Parathyroid adenoma (tissue), 2 donors: ENCODE results near the gene ICA1.

ENCODE experiments used
- H2AFZ ChIP-seq: fragments of 300-600 bp; sonication (generic); one replicate; pipeline ENCODE4 v1.7.0; 2017; ENCODE audit warnings: antibody characterized with exemption, mild to moderate bottlenecking
- H3K27ac ChIP-seq: fragments of 300-600 bp; sonication (generic); one replicate; pipeline ENCODE4 v1.7.0; 2017
- H3K27me3 ChIP-seq: fragments of 300-600 bp; sonication (generic); one replicate; pipeline ENCODE4 v1.7.0; 2017; ENCODE audit warnings: low read length; ENCODE audit not compliant: control insufficient read depth, insufficient read depth
- H3K36me3 ChIP-seq: fragments of 300-600 bp; sonication (generic); one replicate; pipeline ENCODE4 v1.7.0; 2017; ENCODE audit warnings: low read length; ENCODE audit not compliant: control insufficient read depth, insufficient read depth
- H3K4me1 ChIP-seq: fragments of 300-600 bp; sonication (generic); one replicate; pipeline ENCODE4 v1.7.0; 2017; ENCODE audit warnings: control low read depth
- H3K4me2 ChIP-seq: fragments of 300-600 bp; sonication (generic); one replicate; pipeline ENCODE4 v1.7.0; 2017; ENCODE audit warnings: low read length
- H3K4me3 ChIP-seq: fragments of 300-600 bp; sonication (generic); one replicate; pipeline ENCODE4 v1.7.0; 2017; ENCODE audit warnings: low read depth, low read length
- H3K79me2 ChIP-seq: fragments of 300-600 bp; sonication (generic); one replicate; pipeline ENCODE4 v1.7.0; 2017; ENCODE audit warnings: control low read depth
- H3K9ac ChIP-seq: fragments of 300-600 bp; sonication (generic); one replicate; pipeline ENCODE4 v1.7.0; 2017; ENCODE audit warnings: mild to moderate bottlenecking
- H3K9me3 ChIP-seq: fragments of 300-600 bp; sonication (generic); one replicate; pipeline ENCODE4 v1.7.0; 2017; ENCODE audit warnings: low read length; ENCODE audit not compliant: control insufficient read depth
- CTCF ChIP-seq: fragments of 300-600 bp; sonication (generic); IDR thresholded peaks from one replicate; pipeline ENCODE4 v1.7.0; 2017; ENCODE audit warnings: antibody characterized with exemption, mild to moderate bottlenecking
- donor health status: primary hyperparathyroidism.

The ICA1 gene

DNA sequence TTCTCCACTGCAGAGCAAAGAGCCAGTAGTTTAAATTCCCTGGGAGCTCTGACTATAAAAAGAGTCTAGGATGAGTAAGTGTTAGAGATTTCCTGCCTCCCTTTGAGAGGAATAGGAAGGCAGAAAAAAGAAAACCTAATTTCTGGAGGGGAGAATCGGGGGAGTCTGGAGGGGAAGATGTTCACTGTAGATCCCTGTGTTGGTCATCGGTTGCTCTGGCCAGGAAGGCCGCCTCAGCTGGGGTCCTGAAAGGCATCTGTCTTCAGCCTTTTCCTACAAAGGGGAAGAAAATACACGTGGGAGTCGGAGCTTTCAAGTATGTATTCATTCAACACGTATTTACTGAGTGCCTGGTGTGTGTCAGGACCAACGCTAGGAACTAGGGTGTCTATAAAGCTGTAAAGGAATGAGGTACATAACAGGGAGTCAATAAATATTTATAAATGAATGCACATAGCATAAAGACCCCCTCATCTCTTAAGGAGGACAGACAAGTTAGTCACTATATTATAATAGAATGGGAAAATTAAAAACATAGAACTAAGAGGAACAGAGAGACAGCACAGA is 101.1 kb downstream of the ICA1 start:
- H2AFZ ChIP-seq: no peak overlapping the region
- no peaks in the 10 kb centered on the region for H3K4me1 ChIP-seq
- no peaks in the 10 kb centered on the region for H3K27me3 ChIP-seq
- no peak overlapping the region for H3K4me3 ChIP-seq
- H3K36me3 ChIP-seq: no peaks in the 10 kb centered on the region
- no peaks in the 10 kb centered on the region for H3K9me3 ChIP-seq
- no peak overlapping the region for H3K27ac ChIP-seq
- TF ChIP-seq CTCF: no peak
- H3K4me2 ChIP-seq: no peak overlapping the region
- no peaks in the 10 kb centered on the region for H3K79me2 ChIP-seq
- H3K9ac ChIP-seq: no peak overlapping the region

- Histone ChIP-seq H3K36me3 (no peaks in the 10 kb centered on the region), H2AFZ (no peak overlapping the region)
Measured at GRCh38 chr7:8160250-8160649, 101.7 kb downstream of the ICA1 start.

GRCh38 chr7:8159595-8159994 is 102.4 kb downstream of the ICA1 start:
- no peaks in the 10 kb centered on the region for H3K4me1 ChIP-seq
- no peaks in the 10 kb centered on the region for H3K9me3 ChIP-seq
- H3K4me3 ChIP-seq: no peak overlapping the region
- TF ChIP-seq CTCF: no peak
- H3K4me2 ChIP-seq: no peak overlapping the region
- no peak overlapping the region for H2AFZ ChIP-seq
- H3K9ac ChIP-seq: no peak overlapping the region
- no peaks in the 10 kb centered on the region for H3K79me2 ChIP-seq
- H3K27me3 ChIP-seq: no peaks in the 10 kb centered on the region
- no peak overlapping the region for H3K27ac ChIP-seq
- no peaks in the 10 kb centered on the region for H3K36me3 ChIP-seq

More at GRCh38 chr7:8160250-8160649, 101.7 kb downstream of the ICA1 start:
- Histone ChIP-seq H3K27ac (no peak overlapping the region), H3K79me2 (no peaks in the 10 kb centered on the region), H3K9me3 (no peaks in the 10 kb centered on the region), H3K27me3 (no peaks in the 10 kb centered on the region), H3K4me1 (no peaks in the 10 kb centered on the region), H3K4me3 (no peak overlapping the region), H3K9ac (no peak overlapping the region), H3K4me2 (no peak overlapping the region)
- TF ChIP-seq CTCF: no peak

DNA sequence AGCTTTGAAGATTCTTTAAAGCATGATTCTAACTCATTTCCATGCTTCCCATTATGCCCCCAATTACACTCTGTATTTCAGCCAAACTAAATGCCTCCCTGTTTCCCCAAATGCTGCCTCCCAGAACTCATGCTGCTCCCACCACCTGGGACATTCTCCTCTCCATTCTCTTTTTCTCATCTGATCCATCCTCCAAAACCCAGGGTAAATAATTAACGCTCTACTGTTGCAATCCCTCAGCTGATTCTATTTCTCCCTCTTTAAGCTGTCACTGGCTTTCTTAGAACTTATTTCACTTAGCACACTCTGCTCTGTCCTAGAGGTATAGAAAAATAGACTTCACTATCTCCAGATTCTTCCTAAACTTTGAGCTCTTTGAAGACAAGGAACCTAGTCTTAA is 104.7 kb downstream of the ICA1 start:
- no peak overlapping the region for H2AFZ ChIP-seq
- H3K79me2 ChIP-seq: no peaks in the 10 kb centered on the region
- no peaks in the 10 kb centered on the region for H3K27me3 ChIP-seq
- H3K36me3 ChIP-seq: no peaks in the 10 kb centered on the region
- H3K4me1 ChIP-seq: no peaks in the 10 kb centered on the region
- no peak overlapping the region for H3K9ac ChIP-seq
- no peaks in the 10 kb centered on the region for H3K9me3 ChIP-seq
- no peak overlapping the region for H3K4me2 ChIP-seq
- no peak for TF ChIP-seq CTCF
- H3K27ac ChIP-seq: no peak overlapping the region
- no peak overlapping the region for H3K4me3 ChIP-seq

GRCh38 chr7:8155836-8156235 is 106.1 kb downstream of the ICA1 start:
- no peaks in the 10 kb centered on the region for H3K36me3 ChIP-seq
- H3K9me3 ChIP-seq: no peaks in the 10 kb centered on the region
- TF ChIP-seq CTCF: no peak
- no peaks in the 10 kb centered on the region for H3K79me2 ChIP-seq
- no peak overlapping the region for H2AFZ ChIP-seq
- H3K27me3 ChIP-seq: no peaks in the 10 kb centered on the region
- no peak overlapping the region for H3K4me2 ChIP-seq
- H3K27ac ChIP-seq: no peak overlapping the region
- no peak overlapping the region for H3K9ac ChIP-seq
- no peak overlapping the region for H3K4me3 ChIP-seq
- H3K4me1 ChIP-seq: no peaks in the 10 kb centered on the region
